ENCODE results near the gene OSBPL10.

The OSBPL10 gene

DNA sequence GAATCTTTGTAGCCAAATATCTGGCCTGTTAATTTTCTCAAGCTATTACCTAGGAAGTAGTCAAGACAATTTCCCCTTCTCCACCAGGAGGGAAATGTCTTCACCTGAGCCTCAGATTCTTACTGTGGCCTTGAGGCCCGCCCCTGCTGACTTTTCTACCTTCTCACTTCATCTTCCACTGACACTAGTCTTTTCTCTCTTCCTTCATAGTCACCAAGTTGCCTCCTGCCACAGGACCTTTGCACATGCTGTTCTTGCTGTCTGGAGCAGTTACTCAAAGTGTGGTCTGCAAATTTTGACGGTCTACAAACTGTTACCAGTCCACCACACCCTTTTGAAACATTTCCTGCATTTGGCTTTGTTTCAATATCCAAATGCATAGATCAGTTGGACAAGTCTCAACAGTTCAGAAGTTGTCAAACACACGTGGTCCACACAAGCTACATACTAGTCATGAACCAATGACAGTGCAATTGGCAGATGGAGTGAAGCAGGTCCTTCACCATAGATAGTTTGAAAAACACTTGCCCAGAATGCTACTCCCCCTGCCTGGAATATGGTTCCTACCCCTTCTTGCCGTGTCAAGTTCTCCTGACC lies 100.5 kb downstream of the OSBPL10 start:
- TF ChIP-seq, protein P1, sequence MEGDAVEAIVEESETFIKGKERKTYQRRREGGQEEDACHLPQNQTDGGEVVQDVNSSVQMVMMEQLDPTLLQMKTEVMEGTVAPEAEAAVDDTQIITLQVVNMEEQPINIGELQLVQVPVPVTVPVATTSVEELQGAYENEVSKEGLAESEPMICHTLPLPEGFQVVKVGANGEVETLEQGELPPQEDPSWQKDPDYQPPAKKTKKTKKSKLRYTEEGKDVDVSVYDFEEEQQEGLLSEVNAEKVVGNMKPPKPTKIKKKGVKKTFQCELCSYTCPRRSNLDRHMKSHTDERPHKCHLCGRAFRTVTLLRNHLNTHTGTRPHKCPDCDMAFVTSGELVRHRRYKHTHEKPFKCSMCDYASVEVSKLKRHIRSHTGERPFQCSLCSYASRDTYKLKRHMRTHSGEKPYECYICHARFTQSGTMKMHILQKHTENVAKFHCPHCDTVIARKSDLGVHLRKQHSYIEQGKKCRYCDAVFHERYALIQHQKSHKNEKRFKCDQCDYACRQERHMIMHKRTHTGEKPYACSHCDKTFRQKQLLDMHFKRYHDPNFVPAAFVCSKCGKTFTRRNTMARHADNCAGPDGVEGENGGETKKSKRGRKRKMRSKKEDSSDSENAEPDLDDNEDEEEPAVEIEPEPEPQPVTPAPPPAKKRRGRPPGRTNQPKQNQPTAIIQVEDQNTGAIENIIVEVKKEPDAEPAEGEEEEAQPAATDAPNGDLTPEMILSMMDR (IDR thresholded peaks at IDR 0.05; ENCODE audit: insufficient read depth, low read length, missing control alignments) = no peak
- no peak for DNase-seq (ENCODE audit: low read depth, low spot score)
- ChIA-PET POLR2A (no interaction called here), CTCF (no interaction called here)
- no peak overlapping the region for H3K4me3 ChIP-seq (ENCODE audit: low read depth, low read length)

DNA sequence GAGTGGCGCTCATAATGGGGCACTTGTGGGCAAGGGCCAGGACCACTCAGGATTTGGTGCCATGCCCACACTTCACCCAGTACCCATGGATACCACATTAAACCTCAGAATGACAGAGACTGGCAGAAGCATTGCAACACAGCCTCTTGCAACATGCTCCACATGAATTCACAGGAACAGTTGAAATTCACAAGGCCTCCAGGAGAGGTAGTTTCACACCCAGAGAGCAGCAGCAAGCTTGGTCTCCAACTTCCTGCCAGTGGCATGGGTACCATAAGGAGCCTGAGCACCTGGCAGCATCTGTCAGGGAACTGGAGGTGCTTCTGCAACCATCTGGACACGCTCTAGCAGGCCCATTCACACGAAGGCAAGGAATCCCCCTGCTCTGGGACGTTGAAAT lies 101.0 kb downstream of the OSBPL10 start:
- ChIA-PET POLR2A (no interaction called here), CTCF (no interaction called here)
- no peak overlapping the region for H3K4me3 ChIP-seq (ENCODE audit: low read depth, low read length)
- DNase-seq (ENCODE audit: low read depth, low spot score) = no peak
- TF ChIP-seq, protein P1 (IDR thresholded peaks at IDR 0.05; ENCODE audit: insufficient read depth, low read length, missing control alignments) = no peak

DNA sequence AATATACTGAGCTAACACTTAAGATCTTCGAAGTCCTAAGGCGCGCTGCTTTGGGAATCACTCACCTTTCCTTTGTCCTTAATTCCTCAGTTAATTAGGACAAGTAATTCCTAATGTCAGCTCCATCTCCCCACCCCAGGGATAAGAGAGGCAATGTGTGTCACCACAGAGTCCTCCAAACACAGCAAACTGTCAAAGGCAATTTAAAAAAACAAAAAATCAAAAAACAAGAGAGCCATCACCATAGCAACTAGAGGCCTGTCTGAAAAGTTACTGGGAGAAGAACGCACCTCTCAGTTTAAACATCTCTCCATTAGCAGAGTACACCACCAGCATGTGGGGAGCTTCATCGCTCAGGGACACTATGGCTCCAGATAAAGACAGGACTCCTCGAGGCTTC lies 101.7 kb downstream of the OSBPL10 start:
- POLR2A ChIA-PET = no interaction called here
- no peak overlapping the region for H3K4me3 ChIP-seq (ENCODE audit: low read depth, low read length)
- CTCF ChIA-PET = no interaction called here
- no peak for DNase-seq (ENCODE audit: low read depth, low spot score)
- TF ChIP-seq, protein P1 (IDR thresholded peaks at IDR 0.05; ENCODE audit: insufficient read depth, low read length, missing control alignments) = no peak

DNA sequence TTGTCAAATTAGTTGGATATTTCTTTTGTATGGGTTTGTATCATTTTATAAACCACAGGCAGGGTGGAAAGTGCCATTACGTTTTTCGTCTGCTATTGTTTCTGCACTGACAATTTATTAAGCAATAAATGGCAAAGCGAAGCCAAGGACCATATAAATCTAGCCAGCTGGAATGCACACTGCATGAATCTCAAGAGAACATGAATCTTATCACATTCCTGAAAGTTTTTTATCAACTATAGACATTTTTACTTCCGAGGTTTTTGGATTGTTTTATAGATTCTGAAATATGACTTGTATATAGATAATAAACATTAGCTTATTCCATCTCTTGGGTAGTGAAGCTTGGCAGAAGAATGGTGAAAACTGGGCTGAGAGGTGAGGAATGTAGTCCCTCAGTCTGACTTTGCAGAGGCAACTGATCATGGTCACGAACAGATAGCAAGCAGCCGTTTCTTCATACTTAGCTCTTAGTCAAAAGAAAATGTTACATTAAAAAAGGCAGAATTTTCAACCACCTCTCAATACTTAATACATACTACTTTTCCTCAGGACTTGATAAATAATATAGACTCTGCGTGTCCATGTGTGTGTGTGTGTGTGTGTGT lies 102.7 kb downstream of the OSBPL10 start:
- ChIA-PET POLR2A (no interaction called here), CTCF (no interaction called here)
- no peak for DNase-seq (ENCODE audit: low read depth, low spot score)
- TF ChIP-seq, protein P1 (IDR thresholded peaks at IDR 0.05; ENCODE audit: insufficient read depth, low read length, missing control alignments) = no peak
- no peak overlapping the region for H3K4me3 ChIP-seq (ENCODE audit: low read depth, low read length)

DNA sequence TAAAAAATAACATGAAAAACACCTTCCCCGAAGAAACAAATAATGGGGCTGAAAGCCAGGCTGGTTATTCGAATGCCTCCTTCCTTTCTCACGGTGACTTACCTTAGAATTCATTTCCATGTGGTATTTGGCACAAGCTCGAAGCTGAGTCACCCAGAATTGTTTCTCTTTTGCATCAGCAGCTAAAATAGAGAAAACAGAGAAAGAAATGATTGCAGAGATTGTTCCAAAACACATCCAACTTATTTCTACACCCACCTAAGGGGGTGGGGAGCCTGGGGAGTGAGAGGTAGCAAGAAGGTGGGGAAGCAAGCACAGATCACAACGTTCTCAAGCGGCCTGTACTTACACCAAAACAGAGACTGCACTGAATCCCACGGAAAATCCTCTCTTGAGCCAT lies 104.7 kb downstream of the OSBPL10 start:
- POLR2A ChIA-PET = no interaction called here
- DNase-seq (ENCODE audit: low read depth, low spot score) = no peak
- CTCF ChIA-PET = no interaction called here
- no peak overlapping the region for H3K4me3 ChIP-seq (ENCODE audit: low read depth, low read length)
- TF ChIP-seq, protein P1 (IDR thresholded peaks at IDR 0.05; ENCODE audit: insufficient read depth, low read length, missing control alignments) = no peak

DNA sequence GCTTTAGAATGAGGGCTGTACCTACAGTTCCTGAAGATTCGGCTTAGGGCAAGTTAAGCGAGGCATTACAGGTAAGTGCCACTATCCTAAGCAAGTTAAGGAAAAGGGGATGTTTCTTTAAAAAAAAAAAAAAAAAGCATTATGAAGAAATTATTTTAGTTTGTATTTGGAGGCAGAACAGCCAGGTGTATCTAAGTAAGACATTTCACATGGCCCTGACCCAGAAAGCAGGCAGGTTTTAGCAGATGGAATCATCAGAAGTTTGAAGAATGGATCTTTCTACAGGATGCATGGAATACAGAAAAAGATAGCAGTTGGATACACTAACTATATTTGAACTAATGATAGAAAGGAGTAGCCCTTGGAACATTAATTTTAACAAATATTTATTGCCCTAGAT lies 105.6 kb downstream of the OSBPL10 start:
- TF ChIP-seq, protein P1 (IDR thresholded peaks at IDR 0.05; ENCODE audit: insufficient read depth, low read length, missing control alignments) = no peak
- DNase-seq (ENCODE audit: low read depth, low spot score) = no peak
- ChIA-PET POLR2A (no interaction called here), CTCF (no interaction called here)
- H3K4me3 ChIP-seq (ENCODE audit: low read depth, low read length) = no peak overlapping the region
